A549 (cell line): Measurements from ENCODE around the gene PODNL1. TPM values are rescaled to one million over a fixed set of nuclear protein-coding genes. Genes with fewer than 3 reads are reported as not detected.

ENCODE experiments used
- ATAC-seq, 2 experiments: fragments of 200-7000 bp in 1 of 2; fragments of >200 bp in 1 of 2; cut with Nextera tagmentation in 1 of 2; cut with Tn5 transposase in 1 of 2; 3 replicates each; pipeline versions ENCODE4 v1.8.0 to v1.9.1; 2018 to 2020; ENCODE audit warnings: mild to moderate bottlenecking in 1 of 2, moderate library complexity in 1 of 2
- CTCF ChIA-PET: fragments of 300-600 bp; sonication (Branson Sonifier 250); formaldehyde crosslinking; extraction: SDS; loops from one replicate; lab custom pipeline; 2021; ENCODE audit warnings: antibody characterized with exemption, inconsistent platforms; lab: Yijun Ruan, JAX
- POLR2A ChIA-PET: fragments of 350-600 bp; formaldehyde crosslinking; extraction: SDS; loops from one replicate; lab custom pipeline; 2021; ENCODE audit warnings: antibody characterized with exemption, inconsistent platforms; lab: Yijun Ruan, JAX
- DNase-seq, 2 experiments: peaks; one replicate each; pipeline versions ENCODE4 v3.0.0 to v3.0.0-alpha.2; 2011 to 2016; ENCODE audit warnings: low read depth in 1 of 2, low spot score in 1 of 2
- FAIRE-seq: peaks from 2 replicates; lab custom pipeline; 2011; peaks lifted over from hg19 to GRCh38; lab: Jason Lieb, UNC
- H3K27ac ChIP-seq, 2 experiments: fragments of >200 bp; sonication (Bioruptor Twin); formaldehyde crosslinking; 3 replicates each; pipeline ENCODE4 v1.5.1; 2016 to 2017
- H3K4me1 ChIP-seq: fragments of >200 bp; sonication (Bioruptor Twin); formaldehyde crosslinking; 3 replicates; pipeline ENCODE4 v1.6.1; 2016
- H3K4me2 ChIP-seq: fragments of >200 bp; sonication (Bioruptor Twin); formaldehyde crosslinking; 3 replicates; pipeline ENCODE4 v1.6.1; 2016
- H3K4me3 ChIP-seq: fragments of >200 bp; sonication (Bioruptor Twin); formaldehyde crosslinking; 3 replicates; pipeline ENCODE4 v1.5.1; 2016
- H3K9me3 ChIP-seq: fragments of >200 bp; sonication (Bioruptor Twin); formaldehyde crosslinking; 3 replicates; pipeline ENCODE4 v1.6.1; 2016
- BHLHE40 ChIP-seq: IDR thresholded peaks from 2 replicates; pipeline ENCODE4 v1.6.1; 2012; ENCODE audit warnings: low read depth, low read length, inconsistent platforms
- CHD2 ChIP-seq: fragments of 150-350 bp; IDR thresholded peaks from 2 replicates; pipeline ENCODE4 v1.6.1; 2014; ENCODE audit warnings: low read length; ENCODE audit not compliant: partially characterized antibody
- CHD4 ChIP-seq: fragments of 200-600 bp; sonication (generic); IDR thresholded peaks from 2 replicates; pipeline ENCODE4 v1.6.1; 2016; ENCODE audit warnings: antibody characterized with exemption, mild to moderate bottlenecking, borderline replicate concordance
- CTCF ChIP-seq: fragments of >200 bp; sonication (Bioruptor Twin); formaldehyde crosslinking; IDR thresholded peaks from 3 replicates; pipeline ENCODE4 v1.5.1; 2016
- EHF ChIP-seq: fragments of 250-450 bp; sonication (Bioruptor Pico); IDR thresholded peaks from 2 replicates; pipeline ENCODE4 v1.5.0; 2020; ENCODE audit warnings: mild to moderate bottlenecking
- ELK1 ChIP-seq: fragments of 150-350 bp; IDR thresholded peaks from 2 replicates; pipeline ENCODE4 v1.6.1; 2014; ENCODE audit warnings: low read depth, mild to moderate bottlenecking, low read length
- EP300 ChIP-seq, 2 experiments: fragments of >200 bp; sonication (Bioruptor Twin); formaldehyde crosslinking; IDR thresholded peaks; 2 replicates in 1 of 2; 3 replicates in 1 of 2; pipeline ENCODE4 v1.6.1; 2016 to 2017
- ESRRA ChIP-seq: fragments of 150-350 bp; IDR thresholded peaks from 2 replicates; pipeline ENCODE4 v1.6.1; 2014; ENCODE audit warnings: mild to moderate bottlenecking, low read length, borderline replicate concordance
- FOSB ChIP-seq: fragments of 250-450 bp; sonication (Bioruptor Pico); IDR thresholded peaks from 2 replicates; pipeline ENCODE4 v1.5.0; 2020; ENCODE audit warnings: mild to moderate bottlenecking, moderate library complexity
- GATA3 ChIP-seq: IDR thresholded peaks from 2 replicates; pipeline ENCODE4 v1.6.1; 2012; ENCODE audit warnings: borderline replicate concordance
- HDAC2 ChIP-seq: fragments of 200-600 bp; sonication (generic); IDR thresholded peaks from 2 replicates; pipeline ENCODE4 v1.6.1; 2016
- HMGXB4 ChIP-seq: fragments of 250-450 bp; sonication (Bioruptor Pico); IDR thresholded peaks from 2 replicates; pipeline ENCODE4 v1.5.0; 2021; ENCODE audit warnings: mild to moderate bottlenecking, moderate library complexity, borderline replicate concordance
- HOXB5 ChIP-seq: fragments of 250-450 bp; sonication (Bioruptor Pico); IDR thresholded peaks from 2 replicates; pipeline ENCODE4 v1.5.0; 2020; ENCODE audit warnings: mild to moderate bottlenecking, moderate library complexity
- JUN ChIP-seq, 2 experiments: fragments of >200 bp; sonication (Bioruptor Twin); formaldehyde crosslinking; IDR thresholded peaks; 2 replicates in 1 of 2; 3 replicates in 1 of 2; pipeline ENCODE4 v1.6.1; 2016 to 2017
- KDM1A ChIP-seq: fragments of 200-600 bp; sonication (generic); IDR thresholded peaks from 2 replicates; pipeline ENCODE4 v1.6.1; 2016; ENCODE audit warnings: low read depth, mild to moderate bottlenecking
- MAZ ChIP-seq: fragments of 150-350 bp; IDR thresholded peaks from 2 replicates; pipeline ENCODE4 v1.6.1; 2014; ENCODE audit warnings: antibody characterized with exemption, low read depth, low read length, borderline replicate concordance
- NFE2L2 ChIP-seq: fragments of 150-350 bp; conservative IDR thresholded peaks from 2 replicates; pipeline ENCODE4 v1.6.1; 2014; ENCODE audit warnings: low read length
- NPAS2 ChIP-seq: fragments of 250-450 bp; sonication (Bioruptor Pico); IDR thresholded peaks from 2 replicates; pipeline ENCODE4 v1.8.0; 2022; ENCODE audit warnings: mild to moderate bottlenecking, moderate library complexity, borderline replicate concordance
- NR3C1 ChIP-seq: fragments of >200 bp; sonication (Bioruptor Twin); formaldehyde crosslinking; IDR thresholded peaks from 3 replicates; pipeline ENCODE4 v1.6.1; 2017
- PHF8 ChIP-seq: fragments of 200-600 bp; sonication (generic); IDR thresholded peaks from 2 replicates; pipeline ENCODE4 v1.6.1; 2016; ENCODE audit warnings: low read depth, mild to moderate bottlenecking, antibody characterized with exemption, moderate library complexity, borderline replicate concordance
- RAD21 ChIP-seq, 2 experiments: fragments of >200 bp in 1 of 2; sonication (Bioruptor Twin) in 1 of 2; formaldehyde crosslinking in 1 of 2; IDR thresholded peaks in 1 of 2; conservative IDR thresholded peaks in 1 of 2; 2 replicates in 1 of 2; 3 replicates in 1 of 2; pipeline ENCODE4 v1.6.1; 2012 to 2018; ENCODE audit warnings: inconsistent platforms in 1 of 2
- REST ChIP-seq: fragments of 200-600 bp; sonication (generic); IDR thresholded peaks from 2 replicates; pipeline ENCODE4 v1.6.1; 2016; ENCODE audit warnings: antibody characterized with exemption, mild to moderate bottlenecking, moderate library complexity
- RNF2 ChIP-seq: fragments of 200-600 bp; sonication (generic); IDR thresholded peaks from 2 replicates; pipeline ENCODE4 v1.6.1; 2016; ENCODE audit warnings: low read depth, mild to moderate bottlenecking, antibody characterized with exemption, moderate library complexity, borderline replicate concordance
- TP53 ChIP-seq: fragments of 250-450 bp; sonication (Bioruptor Pico); IDR thresholded peaks from 2 replicates; pipeline ENCODE4 v1.5.0; 2021; ENCODE audit warnings: mild to moderate bottlenecking, moderate library complexity
- ZSCAN20 ChIP-seq: fragments of 250-450 bp; sonication (Bioruptor Pico); IDR thresholded peaks from 2 replicates; pipeline ENCODE4 v1.8.0; 2022; ENCODE audit warnings: mild to moderate bottlenecking, moderate library complexity
- WGBS: methylation state at CpG from one replicate; pipeline ENCODE4 v1.1.6; 2017; ENCODE audit errors: missing lambda C conversion rate; 5-methylcytosine and 5-hydroxymethylcytosine counted together
- polyA plus RNA-seq, 4 experiments: library from polyadenylated mRNA; depleted of rRNA in 3 of 4; stranded (reverse); fragments of >200 nt; fragmentation: RNase III in 1 of 4; extraction: RNeasy Plus Mini Kit Qiagen cat#74134 plus additional on column Dnase treatment in 1 of 4; gene quantifications; 2 replicates in 3 of 4; 3 replicates in 1 of 4; pipeline ENCODE4 v1.2.3, GENCODE V29; 2011 to 2017
- TF ChIP-seq, protein P1 (sequence below): IDR thresholded peaks from 2 replicates; pipeline ENCODE4 v1.6.1; 2012
- TF ChIP-seq, protein P2 (sequence below): fragments of >200 bp; sonication (Bioruptor Twin); formaldehyde crosslinking; IDR thresholded peaks from 2 replicates; pipeline ENCODE4 v1.6.1; 2016

The PODNL1 gene
- polyA plus RNA-seq, 2 of the 4 experiments (the other 2 are of a cell fraction), result 0.79 to 1.3 TPM

GRCh38 chr19:13931391-13932148 is 6.6 kb downstream of the PODNL1 start (continued):
- no peak for TF ChIP-seq HMGXB4
- TF ChIP-seq, protein P1, sequence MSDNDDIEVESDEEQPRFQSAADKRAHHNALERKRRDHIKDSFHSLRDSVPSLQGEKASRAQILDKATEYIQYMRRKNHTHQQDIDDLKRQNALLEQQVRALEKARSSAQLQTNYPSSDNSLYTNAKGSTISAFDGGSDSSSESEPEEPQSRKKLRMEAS, result no peak

DNA sequence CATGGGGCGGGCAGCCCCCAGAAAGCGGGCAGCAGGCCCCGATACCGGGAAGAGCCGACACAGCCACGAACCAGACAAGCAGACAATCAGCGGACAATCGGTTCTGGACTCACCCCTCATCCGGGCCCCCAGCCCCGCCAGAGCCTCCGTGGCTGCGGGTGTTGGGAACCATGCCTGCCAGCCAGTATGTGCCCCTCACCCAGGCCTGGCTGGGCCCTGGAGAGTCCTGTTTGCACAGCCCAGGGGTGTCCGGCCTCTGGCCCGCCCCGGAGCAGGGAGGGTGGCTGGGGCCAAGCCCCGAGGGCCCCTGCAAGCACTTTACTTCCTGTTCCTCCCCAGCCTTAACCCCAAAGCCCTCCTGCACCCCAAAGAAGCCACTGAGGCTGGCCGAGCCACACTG is 7.8 kb downstream of the PODNL1 start:
- POLR2A ChIA-PET, result no interaction called here

GRCh38 chr19:13929956-13930355 is 8.3 kb downstream of the PODNL1 start:
- 20% methylated on average over 1 of the region's 17 CpGs for WGBS
- TF ChIP-seq HDAC2 (no peak), REST (no peak), ELK1 (no peak), FOSB (CRISPR knock-in tag) (no peak), EHF (CRISPR knock-in tag) (no peak), PHF8 (no peak), JUN (IDR thresholded peaks at IDR 0.05) (no peak), EP300 (IDR thresholded peaks at IDR 0.05) (no peak), CHD2 (no peak), ZSCAN20 (no peak), RAD21 (conservative IDR thresholded peaks at IDR 0.05 in 1 of 2, IDR thresholded peaks at IDR 0.05 in 1 of 2) (no peak)
- TF ChIP-seq, protein P2, sequence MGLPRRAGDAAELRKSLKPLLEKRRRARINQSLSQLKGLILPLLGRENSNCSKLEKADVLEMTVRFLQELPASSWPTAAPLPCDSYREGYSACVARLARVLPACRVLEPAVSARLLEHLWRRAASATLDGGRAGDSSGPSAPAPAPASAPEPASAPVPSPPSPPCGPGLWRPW, result no peak

More for the DNA sequence above, 7.8 kb downstream of the PODNL1 start:
- H3K4me1 ChIP-seq, result no peaks in the 10 kb centered on the region
- no peak overlapping the region for H3K4me2 ChIP-seq
- CTCF ChIA-PET, result interaction anchor here (0.6 kb wide), 1 partner anchor 77 kb away, joined by 4 read pairs; no protein-coding TSS in a partner anchor
- no peaks in the 10 kb centered on the region for H3K9me3 ChIP-seq
- ATAC-seq (no peak), DNase-seq (no peak), FAIRE-seq (no peak)
- TF ChIP-seq FOSB (CRISPR knock-in tag) (no peak), GATA3 (no peak), HOXB5 (CRISPR knock-in tag) (no peak), KDM1A (no peak), TP53 (no peak), CTCF (no peak), NFE2L2 (no peak), CHD4 (no peak), NPAS2 (CRISPR knock-in tag) (no peak), RNF2 (no peak), ESRRA (no peak), BHLHE40 (no peak), NR3C1 (no peak), MAZ (no peak)
- TF ChIP-seq, protein P1, result no peak
- TF ChIP-seq, protein P2, result no peak
- no peak overlapping the region for H3K4me3 ChIP-seq
- 81% methylated on average over 6 of the region's 17 CpGs for WGBS
- H3K27ac ChIP-seq, result no peak overlapping the region

More at GRCh38 chr19:13929956-13930355, 8.3 kb downstream of the PODNL1 start:
- POLR2A ChIA-PET, result no interaction called here
- H3K4me2 ChIP-seq, result no peak overlapping the region
- DNase-seq (no peak), FAIRE-seq (no peak), ATAC-seq (no peak)
- no peak overlapping the region for H3K27ac ChIP-seq
- CTCF ChIA-PET, result no interaction called here
- H3K4me3 ChIP-seq, result no peak overlapping the region
- no peaks in the 10 kb centered on the region for H3K9me3 ChIP-seq
- no peaks in the 10 kb centered on the region for H3K4me1 ChIP-seq
